Measurements from ENCODE around the gene TTC23.

DNA sequence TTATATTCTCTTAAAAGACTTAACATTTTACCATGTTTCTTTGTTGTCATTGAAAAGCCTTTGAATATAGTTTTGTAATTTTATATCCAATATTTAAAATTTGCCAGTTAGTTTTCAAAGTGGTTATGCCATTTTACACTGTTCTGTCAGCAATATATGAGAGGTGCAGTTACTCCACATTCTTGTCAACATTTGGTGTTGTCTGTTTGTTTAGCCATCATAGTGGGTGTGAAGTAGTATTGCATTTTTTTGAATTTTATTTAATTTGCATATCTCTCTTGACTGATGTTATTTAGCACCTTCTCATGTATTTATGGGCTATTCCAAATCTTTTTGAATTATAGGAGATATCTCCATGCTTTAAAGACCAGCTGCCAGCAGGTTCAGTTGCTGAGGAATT, 42.3 kb upstream of the TTC23 start:
- TF ChIP-seq CTCF (optimal IDR thresholded peaks at IDR 0.05 in 1 of 3, IDR thresholded peaks at IDR 0.05 in 1 of 3, conservative IDR thresholded peaks at IDR 0.05 in 1 of 3; ENCODE audit: extremely low read depth in 1 of 3, insufficient read depth in 2 of 3, low read length in 3 of 3), result no peak
- TF ChIP-seq EZH2 (IDR thresholded peaks at IDR 0.05; ENCODE audit: low read length), result no peak
